T-helper 1 cell treated with Interleukin-12 subunit alpha and Interleukin-12 subunit beta and Interleukin-4 antibody, amounts not matched to agents 30 μg/mL and 1 μg/mL, for 36 hours (primary cell): ENCODE measurements around the gene JAK1.

Experiments
- H3K27ac Mint-ChIP-seq: one replicate; pipeline ENCODE4 v1.8.0; 2021; ENCODE audit warnings: mild to moderate bottlenecking, mixed read lengths
- H3K27me3 Mint-ChIP-seq: one replicate; pipeline ENCODE4 v1.8.0; 2021; ENCODE audit warnings: low read depth, mixed read lengths
- H3K36me3 Mint-ChIP-seq: one replicate; pipeline ENCODE4 v1.8.0; 2021; ENCODE audit warnings: low read depth, mixed read lengths
- H3K4me1 Mint-ChIP-seq: one replicate; pipeline ENCODE4 v1.8.0; 2021; ENCODE audit warnings: low read depth, mixed read lengths
- H3K4me3 Mint-ChIP-seq: one replicate; pipeline ENCODE4 v1.8.0; 2021; ENCODE audit warnings: mild to moderate bottlenecking, moderate library complexity, mixed read lengths
- H3K9me3 Mint-ChIP-seq: one replicate; pipeline ENCODE4 v1.8.0; 2021; ENCODE audit warnings: mixed read lengths

JAK1 gene

GRCh38 chr1:64801851-64802523 is 164.4 kb downstream of the JAK1 start:
- Mint-ChIP-seq H3K9me3 (no peaks in the 10 kb centered on the region), H3K36me3 (no peaks in the 10 kb centered on the region), H3K4me3 (no peak overlapping the region), H3K4me1 (no peaks in the 10 kb centered on the region), H3K27me3 (peaks cover 7% of the 10 kb centered on the region), H3K27ac (no peak overlapping the region)

DNA sequence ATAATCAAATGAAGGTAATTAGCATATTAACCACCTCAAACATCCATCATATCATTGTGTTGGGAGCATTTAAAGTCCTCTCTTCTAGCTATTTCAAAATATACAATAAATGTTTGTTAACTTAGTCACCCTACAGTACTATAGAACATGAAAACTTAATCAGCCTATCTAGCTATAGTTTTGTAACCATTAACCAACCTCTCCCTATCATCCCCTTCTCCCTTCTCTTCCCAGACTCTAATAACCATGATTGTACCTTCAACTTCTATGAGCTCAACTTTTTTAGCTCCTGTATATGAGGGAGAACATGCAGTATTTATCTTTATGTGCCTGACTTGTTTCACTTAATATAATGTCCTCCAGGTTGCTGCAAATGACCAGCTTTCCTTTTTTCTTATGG is 167.5 kb downstream of the JAK1 start:
- Mint-ChIP-seq H3K27ac (no peak overlapping the region), H3K9me3 (peaks cover 1% of the 10 kb centered on the region), H3K4me3 (no peak overlapping the region), H3K27me3 (peaks cover 7% of the 10 kb centered on the region), H3K4me1 (no peaks in the 10 kb centered on the region), H3K36me3 (no peaks in the 10 kb centered on the region)

- H3K27ac Mint-ChIP-seq = no peak overlapping the region
- no peaks in the 10 kb centered on the region for H3K4me1 Mint-ChIP-seq
- peaks cover 26% of the 10 kb centered on the region for H3K9me3 Mint-ChIP-seq
- H3K4me3 Mint-ChIP-seq = no peak overlapping the region
- no peaks in the 10 kb centered on the region for H3K27me3 Mint-ChIP-seq
- H3K36me3 Mint-ChIP-seq = no peaks in the 10 kb centered on the region
Observed at GRCh38 chr1:64790832-64791487, 175.4 kb downstream of the JAK1 start.
